ENCODE data around the gene WNK1.
"Not testable (repeated sequence)": the region's sequence is repeated elsewhere in the genome, so short reads cannot be mapped to it uniquely, and the experiment has no call there.

WNK1 gene

GRCh38 chr12:846421-846820, 94.0 kb downstream of the WNK1 start:
- H3K9me3 ChIP-seq: no peaks in the 10 kb centered on the region
- H3K27me3 ChIP-seq: no peaks in the 10 kb centered on the region
- no peaks in the 10 kb centered on the region; the same call in 1 of the 2 replicates for H3K4me1 ChIP-seq
- no peak for TF ChIP-seq CTCF (IDR thresholded peaks at IDR 0.05; ENCODE audit: low read depth, low read length)
- no peak overlapping the region for H3K4me3 ChIP-seq (ENCODE audit: low read depth, low read length)
- no peak for DNase-seq
- H3K36me3 ChIP-seq: peaks cover 2% of the 10 kb centered on the region; the same call in 1 of the 2 replicates

- no peak for TF ChIP-seq CTCF (IDR thresholded peaks at IDR 0.05; ENCODE audit: low read depth, low read length)
- H3K4me1 ChIP-seq: no peaks in the 10 kb centered on the region; the same call in 1 of the 2 replicates
- H3K27me3 ChIP-seq: no peaks in the 10 kb centered on the region
- no peak overlapping the region for H3K4me3 ChIP-seq (ENCODE audit: low read depth, low read length)
- no peaks in the 10 kb centered on the region for H3K9me3 ChIP-seq
- H3K36me3 ChIP-seq: peaks cover 2% of the 10 kb centered on the region
- no peak for DNase-seq
These were observed 95.9 kb downstream of the WNK1 start for GRCh38 chr12:848173-848865.

DNA sequence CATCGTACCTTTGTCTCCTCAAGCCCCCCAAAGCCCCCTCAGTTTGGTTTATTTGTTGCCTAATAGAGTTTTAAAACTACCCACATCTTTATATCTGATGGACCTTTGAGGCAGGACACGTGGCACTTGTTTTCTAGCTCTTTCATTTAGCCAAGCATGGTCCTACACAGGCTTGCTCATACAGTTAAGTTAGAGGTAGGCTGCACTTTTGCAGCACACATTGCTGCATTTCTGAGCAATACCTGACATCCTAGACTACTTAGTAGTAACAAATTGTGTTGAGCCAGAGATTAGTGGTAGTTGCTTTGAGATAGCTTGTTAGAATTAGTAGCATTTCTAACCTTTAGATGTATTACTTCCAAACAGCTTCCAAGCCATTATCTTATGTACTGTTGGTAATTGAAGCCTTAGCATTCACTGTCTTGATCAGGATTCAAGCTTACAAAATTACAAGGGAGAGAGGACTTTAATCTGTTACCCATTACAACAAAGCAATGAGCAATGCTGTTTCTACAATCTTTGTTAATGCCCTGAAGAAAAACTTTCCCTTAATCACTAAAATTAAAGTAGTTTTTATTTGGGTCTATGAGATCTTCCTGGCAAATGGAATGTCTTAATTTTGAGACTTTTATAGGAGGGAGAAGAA, 96.6 kb downstream of the WNK1 start:
- Histone ChIP-seq H3K4me1 (no peaks in the 10 kb centered on the region; the same call in 1 of the 2 replicates), H3K9me3 (no peaks in the 10 kb centered on the region), H3K36me3 (peaks cover 2% of the 10 kb centered on the region), H3K27me3 (no peaks in the 10 kb centered on the region), H3K4me3 (ENCODE audit: low read depth, low read length) (no peak overlapping the region)
- DNase-seq: no peak
- no peak for TF ChIP-seq CTCF (IDR thresholded peaks at IDR 0.05; ENCODE audit: low read depth, low read length)

- not testable (repeated sequence) for H3K9me3 ChIP-seq; DNase-seq; H3K36me3 ChIP-seq; H3K4me1 ChIP-seq; H3K4me3 ChIP-seq (ENCODE audit: low read depth, low read length); H3K27me3 ChIP-seq
These were observed 97.5 kb downstream of the WNK1 start for GRCh38 chr12:849733-850437.

GRCh38 chr12:851343-851742, 99.0 kb downstream of the WNK1 start:
- TF ChIP-seq CTCF (IDR thresholded peaks at IDR 0.05; ENCODE audit: low read depth, low read length): no peak
- no peak overlapping the region for H3K4me3 ChIP-seq (ENCODE audit: low read depth, low read length)
- H3K4me1 ChIP-seq: no peaks in the 10 kb centered on the region; the same call in 1 of the 2 replicates
- no peaks in the 10 kb centered on the region for H3K27me3 ChIP-seq
- no peaks in the 10 kb centered on the region for H3K9me3 ChIP-seq
- H3K36me3 ChIP-seq: peaks cover 2% of the 10 kb centered on the region
- no peak for DNase-seq

DNA sequence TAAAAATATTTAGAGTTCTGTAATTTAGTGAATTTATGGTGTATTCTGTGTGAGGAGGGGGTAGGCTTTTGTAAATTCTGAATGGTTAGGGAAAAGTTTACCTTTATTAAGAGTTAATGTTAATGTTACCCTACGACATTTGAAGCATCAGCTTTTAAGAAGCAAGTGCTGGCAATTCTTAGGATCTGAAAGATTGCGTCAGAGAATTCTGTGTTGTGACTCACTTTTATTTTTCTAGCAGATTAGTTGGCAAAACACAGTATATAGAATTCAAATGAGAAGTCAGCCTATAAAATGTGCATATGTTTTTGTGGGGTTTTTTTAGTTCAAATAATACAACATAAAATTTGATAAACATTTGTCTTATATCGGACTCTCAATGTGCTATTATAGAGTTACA, 99.5 kb downstream of the WNK1 start:
- Histone ChIP-seq H3K36me3 (peaks cover 7% of the 10 kb centered on the region), H3K4me1 (no peaks in the 10 kb centered on the region; the same call in 1 of the 2 replicates), H3K4me3 (ENCODE audit: low read depth, low read length) (no peak overlapping the region), H3K27me3 (no peaks in the 10 kb centered on the region), H3K9me3 (no peaks in the 10 kb centered on the region)
- DNase-seq: no peak
- no peak for TF ChIP-seq CTCF (IDR thresholded peaks at IDR 0.05; ENCODE audit: low read depth, low read length)
